OCI-M1 (cell line): Measurements from ENCODE around the gene RPP25L.

Experiments used
- DNase-seq: peaks from one replicate; lab custom pipeline; 2025; lab: John Stamatoyannopoulos, UW

RPP25L gene

DNA sequence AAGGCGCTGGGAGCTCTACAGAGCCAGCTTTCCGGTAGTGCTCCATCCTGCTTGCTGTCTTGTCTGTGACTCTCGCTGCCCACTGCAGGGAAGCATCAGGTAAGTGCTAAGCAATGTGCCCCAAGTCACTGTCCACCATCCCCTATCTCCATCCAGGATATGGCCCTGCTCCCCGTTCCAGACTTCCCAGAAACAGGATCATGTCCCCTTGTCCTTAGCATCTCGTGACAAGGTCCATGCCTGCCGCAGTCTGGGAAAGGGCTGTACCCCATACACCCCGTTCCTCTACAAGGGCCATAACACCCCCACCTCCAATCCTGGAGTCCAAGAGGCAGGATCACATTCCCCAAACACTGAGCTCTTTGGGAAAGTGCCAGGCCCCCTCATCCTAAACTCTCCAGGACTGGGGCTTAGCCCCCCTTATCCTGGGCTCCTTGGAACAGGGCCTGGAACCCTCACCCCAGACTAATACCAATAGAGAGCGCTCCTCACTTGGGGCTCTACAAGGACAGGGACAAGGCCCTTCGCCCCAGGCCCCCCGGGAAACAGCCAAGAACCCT, 566 bp downstream of the RPP25L start:
- no peak for DNase-seq

- peak; percentile 16 for DNase-seq
These were observed 1.3 kb downstream of the RPP25L start for GRCh38 chr9:34610434-34611206.

DNA sequence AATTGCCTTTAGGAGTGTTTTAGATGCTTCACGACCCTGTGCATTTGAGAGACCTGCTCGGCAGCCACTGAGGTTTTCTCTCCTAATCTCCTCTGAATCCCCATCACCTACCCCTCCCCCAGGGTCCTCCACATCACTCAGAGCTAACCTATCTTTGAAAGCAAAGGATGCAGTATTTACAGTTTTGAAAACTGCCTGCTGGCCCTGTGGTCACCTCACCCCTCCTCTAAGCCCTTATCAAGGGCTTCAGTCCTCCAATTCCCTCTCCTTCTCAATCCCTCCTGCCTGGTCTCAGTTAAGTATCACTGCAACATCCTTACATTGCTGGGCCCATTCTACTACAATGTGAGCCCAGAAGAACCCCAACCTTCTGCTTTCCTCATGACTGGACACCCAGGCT, 4.6 kb downstream of the RPP25L start:
- DNase-seq = no peak

DNA sequence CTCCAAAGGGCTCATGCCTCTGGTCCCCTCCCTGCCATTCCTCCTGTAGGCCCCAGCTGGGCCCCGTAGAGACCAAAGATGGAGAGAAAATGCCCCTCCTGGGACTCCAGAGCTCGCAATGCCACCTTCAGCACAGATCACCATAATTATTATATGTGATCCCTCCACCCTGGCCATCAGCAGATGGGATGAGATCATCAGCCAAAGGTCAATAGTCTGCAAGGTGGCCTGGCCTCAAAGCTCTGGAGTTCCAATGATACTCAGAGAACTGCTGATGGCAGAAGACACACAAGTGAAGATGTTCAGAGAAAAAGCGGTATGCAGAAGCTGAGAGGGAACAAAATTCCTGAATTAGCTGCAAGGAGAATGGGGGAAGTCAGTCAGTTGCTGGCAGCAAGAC, 5.0 kb downstream of the RPP25L start:
- DNase-seq = no peak

GRCh38 chr9:34606190-34606589, 5.7 kb downstream of the RPP25L start:
- no peak for DNase-seq

DNA sequence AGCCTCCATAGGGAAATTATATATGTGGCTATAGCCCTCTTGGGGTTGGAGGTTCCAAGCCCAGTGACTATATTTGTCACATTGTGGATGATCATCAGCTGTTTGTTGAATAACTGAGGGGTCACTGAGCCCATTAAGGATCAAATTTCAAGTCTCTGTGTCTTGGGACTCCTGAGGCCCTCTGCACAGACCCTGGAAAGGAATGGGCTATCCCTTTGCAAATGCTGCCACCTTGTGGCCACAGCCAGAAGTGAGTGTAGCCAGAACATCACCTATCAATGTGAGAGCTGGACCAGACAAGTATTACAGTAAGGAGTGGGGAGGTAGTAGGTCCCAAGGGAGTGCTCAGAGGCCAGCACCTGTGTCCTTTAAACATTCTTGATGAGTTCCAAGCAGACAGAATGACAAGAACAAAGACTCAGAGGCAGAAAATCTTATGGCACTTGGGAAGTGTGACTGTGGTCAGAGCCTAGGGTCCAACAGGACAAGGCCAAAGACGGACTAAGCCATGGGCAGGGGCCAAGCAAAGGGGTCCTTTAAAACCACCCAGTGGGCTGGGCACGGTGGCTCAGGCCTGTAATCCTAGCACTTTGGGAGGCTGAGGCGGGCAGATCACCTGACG, 8.2 kb downstream of the RPP25L start:
- peak; percentile 86 for DNase-seq

DNA sequence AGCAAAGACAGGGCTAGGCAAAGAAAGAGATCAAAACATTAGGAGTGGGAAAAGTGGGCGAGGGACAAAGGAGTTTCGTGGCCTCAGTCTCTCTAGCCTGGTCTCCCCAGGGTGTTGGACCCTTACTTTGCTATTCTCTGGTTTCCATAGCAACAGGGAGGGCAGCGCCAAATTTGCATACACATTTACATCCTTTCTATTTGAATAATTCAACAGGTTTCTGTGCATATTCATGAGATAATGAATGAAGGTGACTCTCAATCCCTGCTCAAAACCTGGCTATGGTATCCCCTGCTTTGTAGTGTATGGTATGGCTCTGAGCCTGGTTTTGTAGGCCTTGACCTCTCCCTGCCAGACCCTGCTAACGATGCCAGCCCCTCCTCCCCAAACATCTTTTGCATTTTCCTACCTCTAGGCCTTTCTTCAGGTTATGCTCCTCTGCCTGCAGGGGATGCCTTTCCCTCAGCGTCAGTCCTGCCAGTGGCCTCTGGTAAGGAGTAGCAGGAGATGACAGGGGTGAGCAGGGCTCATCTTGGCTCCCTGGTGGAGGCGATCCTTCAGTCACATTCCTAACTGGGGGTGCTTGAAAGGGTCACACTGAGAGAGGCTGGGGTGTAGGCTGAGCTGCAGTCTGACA, 9.8 kb downstream of the RPP25L start:
- no peak for DNase-seq

- DNase-seq = no peak
These were observed 11.0 kb downstream of the RPP25L start for GRCh38 chr9:34600908-34601307.

DNA sequence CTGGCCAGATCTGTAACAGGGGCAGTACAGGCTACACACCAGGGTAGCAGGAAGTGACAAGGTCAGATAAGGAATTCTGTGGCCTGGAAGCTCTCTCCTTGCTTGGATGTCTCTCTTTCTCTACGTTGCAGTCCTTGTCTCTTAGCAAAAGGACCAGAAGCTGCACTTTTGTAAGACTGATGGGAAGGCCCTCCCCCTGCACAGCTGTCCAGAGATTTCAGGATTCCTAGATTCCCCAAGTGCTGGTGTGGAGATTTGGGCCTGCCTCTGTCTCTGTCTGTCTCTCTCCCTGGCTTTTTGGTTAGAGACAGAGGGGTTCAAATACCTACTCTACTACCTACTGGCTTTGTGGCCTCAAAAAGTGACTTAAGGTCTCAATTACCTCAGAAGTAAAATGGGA, 12.4 kb downstream of the RPP25L start:
- peak; percentile 10 for DNase-seq

GRCh38 chr9:34594177-34594576, 17.7 kb downstream of the RPP25L start:
- no peak for DNase-seq

DNA sequence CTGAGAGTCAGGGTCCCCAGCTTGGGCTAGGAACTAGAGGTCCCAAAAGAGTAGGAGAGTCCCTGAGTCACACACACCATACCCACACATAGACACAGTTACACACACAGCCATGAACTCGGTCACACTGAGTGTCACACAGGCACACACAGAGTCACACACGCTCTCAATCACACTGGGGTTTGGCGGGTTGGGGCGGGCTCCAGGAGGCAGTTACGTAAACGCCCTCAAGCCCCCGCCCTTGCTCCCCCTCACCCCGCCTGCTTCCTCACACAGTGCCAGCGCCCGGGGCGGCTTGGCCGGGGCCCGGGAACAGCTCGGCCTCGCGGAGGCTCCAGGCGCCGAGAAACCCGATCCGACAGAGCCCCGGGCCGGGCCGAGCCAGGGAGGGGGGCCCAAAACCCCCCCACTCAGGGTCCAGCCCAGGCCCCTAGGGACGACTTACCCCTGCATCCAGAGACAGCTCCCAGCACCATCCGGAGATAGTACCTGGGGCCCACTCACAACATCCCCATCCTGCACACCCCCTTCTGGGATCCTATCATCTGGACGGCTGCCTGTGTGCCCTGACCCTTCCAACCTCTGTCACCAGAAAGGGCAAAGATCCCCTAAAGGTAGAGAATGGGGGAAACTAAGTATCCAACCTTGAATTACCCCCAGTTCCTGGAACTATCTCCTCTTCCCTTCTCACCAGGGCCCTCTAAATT, 18.8 kb downstream of the RPP25L start:
- no peak for DNase-seq

DNA sequence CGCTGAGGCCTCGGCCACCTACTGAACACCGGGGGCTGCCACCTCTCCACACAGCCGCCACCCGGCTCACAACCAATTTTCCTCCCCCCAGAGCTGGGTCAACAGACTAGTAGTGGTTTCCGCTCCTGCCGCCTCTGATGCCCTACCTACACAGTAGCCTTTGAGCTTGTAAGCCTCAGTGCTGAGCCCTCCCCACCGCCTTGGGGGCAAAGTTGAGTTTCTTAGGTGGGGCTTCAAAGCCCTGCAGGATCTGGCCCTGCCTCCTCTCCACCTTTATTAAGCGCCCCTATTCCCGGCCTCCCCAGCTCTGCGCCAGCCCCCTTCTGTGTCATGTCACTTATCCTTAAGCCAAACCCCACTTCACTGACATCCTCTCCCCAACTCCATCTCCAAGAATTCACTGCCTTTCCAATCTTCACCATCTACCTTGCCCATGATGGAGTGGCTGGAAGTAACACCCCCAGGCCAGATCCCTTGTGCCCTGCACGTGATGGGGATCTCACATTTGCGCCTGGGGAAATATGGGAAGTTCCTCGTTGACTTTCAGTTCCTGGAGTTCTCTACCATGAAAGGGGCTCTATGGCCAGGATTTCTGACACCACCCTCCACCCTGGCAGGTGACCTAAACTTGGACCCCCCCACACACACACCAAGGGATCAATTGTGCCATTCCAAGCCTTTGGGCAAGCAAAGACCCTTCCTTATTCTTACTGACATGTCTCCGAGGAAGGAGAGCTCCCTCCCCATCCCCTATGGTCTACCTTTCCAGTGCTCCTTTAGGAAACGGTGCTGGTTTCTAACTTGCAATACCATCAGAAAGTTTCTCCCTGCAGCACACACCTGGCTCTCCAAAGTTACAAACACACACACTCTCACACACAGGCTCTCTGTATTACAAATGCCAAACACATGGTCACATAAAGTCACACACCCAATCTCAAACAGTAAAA, 19.7 kb downstream of the RPP25L start:
- no peak for DNase-seq

GRCh38 chr9:34591248-34591916, 20.5 kb downstream of the RPP25L start:
- peak; percentile 81 for DNase-seq

GRCh38 chr9:34590381-34591247, 21.3 kb downstream of the RPP25L start:
- no peak for DNase-seq

DNA sequence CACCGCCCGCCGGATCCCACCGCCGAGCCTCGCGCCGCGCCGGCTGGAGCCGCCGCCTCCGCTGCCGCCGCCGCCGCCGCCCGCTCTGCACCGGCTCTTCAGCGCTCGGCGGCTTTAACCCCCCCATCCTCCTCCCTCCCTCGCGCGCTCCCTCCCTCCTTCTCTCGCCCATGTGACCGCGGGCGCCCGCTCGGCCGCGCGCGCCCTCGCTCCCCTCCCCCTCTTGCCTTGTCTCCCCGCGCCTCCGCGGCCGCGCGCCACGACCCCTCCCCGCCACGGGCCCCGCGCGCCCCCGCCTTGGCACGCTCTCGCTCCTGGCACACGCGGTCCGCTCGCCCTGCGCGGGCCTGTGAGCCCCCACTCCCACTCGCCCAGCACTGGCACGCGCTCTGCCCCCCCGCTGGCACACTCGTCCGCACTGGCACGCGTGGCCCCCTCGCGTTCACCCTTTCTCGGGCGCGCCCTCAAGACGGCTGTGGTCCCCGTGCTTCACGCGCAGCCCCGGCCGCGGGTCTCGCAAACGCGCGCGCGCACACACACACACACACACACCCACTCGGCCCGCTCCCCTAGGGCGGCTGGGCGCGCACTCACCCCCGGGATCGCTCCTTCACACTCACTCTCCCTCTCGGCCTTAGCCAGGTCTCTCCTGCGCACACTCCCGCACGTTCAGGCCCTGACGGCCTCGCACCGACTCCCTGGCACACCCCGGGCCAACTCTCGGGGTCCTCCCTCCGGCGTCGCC, 22.1 kb downstream of the RPP25L start, which contains the start of gene CNTFR:
Gene CNTFR (minus strand): TSS at position 89 of the 745 bp plus-strand sequence. CDS start 20,743 bp downstream, outside the sequence.
- no peak for DNase-seq

DNA sequence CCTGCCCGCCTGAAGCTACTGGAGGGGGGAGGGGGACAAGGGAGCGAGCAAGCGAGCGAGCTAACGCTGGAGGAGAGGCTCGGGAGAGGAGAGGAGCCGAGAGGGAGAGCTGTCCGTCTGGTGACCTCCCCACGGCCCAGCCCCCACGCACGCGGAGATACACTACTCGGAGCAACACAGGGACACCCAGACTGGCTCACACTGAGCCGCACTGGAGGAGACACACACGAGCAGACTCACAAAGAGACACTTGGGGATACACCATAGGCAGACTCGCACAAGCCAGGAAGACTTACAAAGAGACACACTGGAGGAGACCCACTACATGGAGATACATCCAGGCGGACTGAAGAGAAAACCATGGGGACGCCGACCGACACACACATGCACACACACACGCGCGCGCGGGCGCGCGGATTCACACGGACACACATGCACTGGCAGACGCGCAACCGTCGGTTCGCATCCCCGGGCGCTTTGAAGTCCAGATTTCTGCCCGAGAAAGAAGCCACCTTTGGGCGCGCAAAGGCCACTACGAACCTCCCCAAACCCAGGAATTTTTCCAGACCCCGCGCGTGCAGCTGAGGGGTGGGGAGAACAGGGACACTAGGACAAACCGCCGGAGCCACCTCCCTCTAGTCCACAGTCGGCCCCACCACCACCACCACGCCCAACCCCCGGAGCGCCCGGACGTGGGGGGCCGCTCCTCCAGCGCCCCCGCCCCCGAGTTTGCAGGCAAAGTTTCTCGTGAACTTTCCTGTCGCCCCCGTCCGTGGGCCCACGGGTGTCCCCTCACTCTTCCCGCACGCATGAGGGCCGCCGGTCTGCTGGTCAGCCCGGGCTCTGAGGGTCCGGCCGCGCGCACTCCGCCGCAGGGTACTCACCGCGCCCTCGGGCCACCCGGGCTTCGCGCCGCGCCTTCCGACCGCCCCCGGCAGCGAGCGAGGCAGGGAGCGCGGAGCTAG, 22.9 kb downstream of the RPP25L start:
- DNase-seq = no peak

GRCh38 chr9:34587271-34587670, 24.6 kb downstream of the RPP25L start:
- DNase-seq = no peak
